ENCODE data around the gene GAPVD1. TPM values are rescaled to one million over a fixed set of nuclear protein-coding genes. Genes with fewer than 3 reads are reported as not detected.

GAPVD1 gene
- total RNA-seq, 2 donors from 2014 or later = 44.4 to 48.4 TPM

DNA sequence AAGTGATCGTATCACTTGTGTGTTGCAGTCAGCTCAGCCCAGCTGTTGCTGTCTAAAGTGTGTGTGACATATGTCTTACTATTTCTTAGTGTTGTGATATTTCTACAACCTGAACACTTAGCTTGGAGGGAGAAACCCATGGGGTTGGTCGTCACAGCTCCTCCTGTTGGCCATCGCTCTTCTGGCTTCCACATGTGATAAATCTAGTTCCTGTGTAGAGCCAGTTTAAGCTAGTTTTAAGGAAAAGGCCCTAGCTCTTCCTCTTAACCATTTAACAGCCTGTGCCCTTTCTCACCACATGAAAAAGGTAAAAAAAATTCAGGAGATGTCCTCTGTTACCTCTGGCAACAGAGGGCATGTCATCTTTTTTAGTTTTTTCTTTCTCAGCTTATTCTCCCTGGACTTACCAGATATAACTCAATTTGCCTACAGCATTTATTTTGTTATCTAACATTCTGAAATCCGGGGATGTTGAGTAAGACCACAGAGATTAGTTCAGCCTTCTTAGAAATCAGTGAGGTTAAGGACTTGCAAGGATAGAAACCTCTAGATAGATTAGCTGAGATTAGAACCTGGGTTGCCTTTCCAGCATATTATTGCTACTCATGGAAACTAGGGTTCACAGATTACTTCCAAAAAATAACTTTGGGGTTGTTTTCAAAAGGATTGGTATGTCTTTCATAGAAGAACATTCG, 100.4 kb downstream of the GAPVD1 start:
- TF ChIP-seq, protein P1, sequence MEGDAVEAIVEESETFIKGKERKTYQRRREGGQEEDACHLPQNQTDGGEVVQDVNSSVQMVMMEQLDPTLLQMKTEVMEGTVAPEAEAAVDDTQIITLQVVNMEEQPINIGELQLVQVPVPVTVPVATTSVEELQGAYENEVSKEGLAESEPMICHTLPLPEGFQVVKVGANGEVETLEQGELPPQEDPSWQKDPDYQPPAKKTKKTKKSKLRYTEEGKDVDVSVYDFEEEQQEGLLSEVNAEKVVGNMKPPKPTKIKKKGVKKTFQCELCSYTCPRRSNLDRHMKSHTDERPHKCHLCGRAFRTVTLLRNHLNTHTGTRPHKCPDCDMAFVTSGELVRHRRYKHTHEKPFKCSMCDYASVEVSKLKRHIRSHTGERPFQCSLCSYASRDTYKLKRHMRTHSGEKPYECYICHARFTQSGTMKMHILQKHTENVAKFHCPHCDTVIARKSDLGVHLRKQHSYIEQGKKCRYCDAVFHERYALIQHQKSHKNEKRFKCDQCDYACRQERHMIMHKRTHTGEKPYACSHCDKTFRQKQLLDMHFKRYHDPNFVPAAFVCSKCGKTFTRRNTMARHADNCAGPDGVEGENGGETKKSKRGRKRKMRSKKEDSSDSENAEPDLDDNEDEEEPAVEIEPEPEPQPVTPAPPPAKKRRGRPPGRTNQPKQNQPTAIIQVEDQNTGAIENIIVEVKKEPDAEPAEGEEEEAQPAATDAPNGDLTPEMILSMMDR (conservative IDR thresholded peaks at IDR 0.05) = peak; percentile 81
- no peak overlapping the region for H3K27ac ChIP-seq (ENCODE audit: low read depth, low read length)
- no peaks in the 10 kb centered on the region for H3K4me1 ChIP-seq (ENCODE audit: control insufficient read depth, insufficient read depth, low read length)
- DNase-seq = peak; percentile 76
- H3K4me3 ChIP-seq (ENCODE audit: low read length) = no peak overlapping the region
- Mint-ChIP-seq H3K4me3 (no peak overlapping the region), H3K27me3 (ENCODE audit: insufficient read depth) (no peaks in the 10 kb centered on the region), H3K36me3 (ENCODE audit: low read depth) (peaks cover 42% of the 10 kb centered on the region), H3K27ac (no peak overlapping the region), H3K4me1 (no peaks in the 10 kb centered on the region), H3K9me3 (no peaks in the 10 kb centered on the region)
- peaks cover 56% of the 10 kb centered on the region for H3K36me3 ChIP-seq (ENCODE audit: control insufficient read depth, insufficient read depth, low read length)
- 72 to 81% methylated on average over 3 to 5 of the region's 5 CpGs for WGBS, 2 experiments (ENCODE audit: insufficient coverage in 1 of 2, insufficient read length in 1 of 2)
- no peaks in the 10 kb centered on the region for H3K9me3 ChIP-seq (ENCODE audit: control insufficient read depth, low read length)
- H3K27me3 ChIP-seq (ENCODE audit: control insufficient read depth, insufficient read depth, low read length, poor library complexity, severe bottlenecking) = no peaks in the 10 kb centered on the region
- H3K9ac ChIP-seq (ENCODE audit: extremely low read depth, low read length, poor library complexity, severe bottlenecking) = no peak overlapping the region

DNA sequence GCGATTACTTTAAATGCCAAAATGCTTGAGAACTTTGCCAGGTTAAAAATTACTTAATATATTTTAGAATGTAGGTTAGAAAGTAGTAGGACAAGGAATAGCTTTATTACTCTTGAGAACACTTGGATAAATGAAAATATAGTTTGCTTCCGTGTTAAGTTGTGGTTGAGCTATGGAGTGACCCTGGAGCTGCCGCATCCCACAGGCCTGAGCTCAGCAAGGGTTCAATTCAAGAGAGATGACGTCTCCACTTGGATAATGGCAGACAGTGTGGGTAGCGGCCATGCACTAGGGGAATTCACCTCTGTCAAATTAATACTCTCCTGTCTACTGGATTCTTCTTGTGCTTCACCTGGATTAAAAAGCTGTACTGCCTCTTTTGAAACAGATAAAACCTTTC, 105.0 kb downstream of the GAPVD1 start:
- TF ChIP-seq, protein P1 (conservative IDR thresholded peaks at IDR 0.05) = no peak
- Mint-ChIP-seq H3K9me3 (no peaks in the 10 kb centered on the region), H3K4me1 (no peaks in the 10 kb centered on the region), H3K36me3 (ENCODE audit: low read depth) (peaks cover 33% of the 10 kb centered on the region), H3K4me3 (no peak overlapping the region), H3K27me3 (ENCODE audit: insufficient read depth) (no peaks in the 10 kb centered on the region), H3K27ac (peak overlapping the region; percentile 62)
- no peak overlapping the region for H3K9ac ChIP-seq (ENCODE audit: extremely low read depth, low read length, poor library complexity, severe bottlenecking)
- H3K4me1 ChIP-seq (ENCODE audit: control insufficient read depth, insufficient read depth, low read length) = no peaks in the 10 kb centered on the region
- DNase-seq = no peak
- no peaks in the 10 kb centered on the region for H3K27me3 ChIP-seq (ENCODE audit: control insufficient read depth, insufficient read depth, low read length, poor library complexity, severe bottlenecking)
- peaks cover 34% of the 10 kb centered on the region for H3K36me3 ChIP-seq (ENCODE audit: control insufficient read depth, insufficient read depth, low read length)
- WGBS, 2 experiments (ENCODE audit: insufficient coverage in 1 of 2, insufficient read length in 1 of 2) = 84 to 93% methylated on average over 4 to 5 of the region's 5 CpGs
- H3K4me3 ChIP-seq (ENCODE audit: low read length) = no peak overlapping the region
- H3K9me3 ChIP-seq (ENCODE audit: control insufficient read depth, low read length) = no peaks in the 10 kb centered on the region
- no peak overlapping the region for H3K27ac ChIP-seq (ENCODE audit: low read depth, low read length)

DNA sequence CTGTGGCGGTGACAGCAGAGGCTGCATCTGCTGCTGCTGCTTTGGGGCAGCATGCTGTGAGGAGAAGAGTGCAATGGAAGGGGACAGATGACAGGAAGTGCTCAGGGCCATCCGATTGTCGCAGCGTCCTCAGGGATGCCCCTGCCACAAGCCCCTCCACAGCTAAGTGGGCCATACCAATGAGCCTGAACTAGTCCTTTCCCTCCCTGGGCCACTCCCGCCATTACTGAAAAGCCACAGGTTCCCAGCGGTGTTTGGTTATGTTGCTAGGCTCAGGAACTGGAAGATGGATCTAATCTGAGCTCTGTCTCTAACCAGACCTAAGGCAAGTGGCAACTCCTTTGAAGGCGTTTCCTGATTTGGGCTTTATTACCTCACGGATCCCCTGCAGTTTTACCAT, 109.2 kb downstream of the GAPVD1 start:
- TF ChIP-seq, protein P1 (conservative IDR thresholded peaks at IDR 0.05) = no peak
- Histone ChIP-seq H3K4me3 (ENCODE audit: low read length) (no peak overlapping the region), H3K9ac (ENCODE audit: extremely low read depth, low read length, poor library complexity, severe bottlenecking) (no peak overlapping the region), H3K27me3 (ENCODE audit: control insufficient read depth, insufficient read depth, low read length, poor library complexity, severe bottlenecking) (no peaks in the 10 kb centered on the region), H3K36me3 (ENCODE audit: control insufficient read depth, insufficient read depth, low read length) (peaks cover 6% of the 10 kb centered on the region), H3K4me1 (ENCODE audit: control insufficient read depth, insufficient read depth, low read length) (no peaks in the 10 kb centered on the region), H3K27ac (ENCODE audit: low read depth, low read length) (no peak overlapping the region), H3K9me3 (ENCODE audit: control insufficient read depth, low read length) (no peaks in the 10 kb centered on the region)
- no peaks in the 10 kb centered on the region for H3K9me3 Mint-ChIP-seq
- no peak for DNase-seq
- H3K27ac Mint-ChIP-seq = no peak overlapping the region
- H3K4me1 Mint-ChIP-seq = peaks cover 5% of the 10 kb centered on the region
- H3K36me3 Mint-ChIP-seq (ENCODE audit: low read depth) = peaks cover 8% of the 10 kb centered on the region
- WGBS, 2 experiments (ENCODE audit: insufficient coverage in 1 of 2, insufficient read length in 1 of 2) = 82 to 86% methylated on average over 3 to 8 of the region's 8 CpGs
- H3K27me3 Mint-ChIP-seq (ENCODE audit: insufficient read depth) = peaks cover 5% of the 10 kb centered on the region
- no peak overlapping the region for H3K4me3 Mint-ChIP-seq
